H9 (cell line): ENCODE results near the gene VIPR1. TPM values are rescaled to one million over a fixed set of nuclear protein-coding genes. Genes with fewer than 3 reads are reported as not detected.

Experiments used
- DNase-seq: peaks from one replicate; pipeline ENCODE4 v3.0.0-alpha.2; 2017
- H2AFZ ChIP-seq: one replicate; pipeline ENCODE4 v1.6.1; 2013; ENCODE audit warnings: mild to moderate bottlenecking, low read length, control low read depth, moderate library complexity
- H2AK5ac ChIP-seq: 2 replicates; pipeline ENCODE4 v1.6.1; 2013; ENCODE audit warnings: low read length, control low read depth, mixed read lengths; ENCODE audit not compliant: insufficient read length
- H2BK120ac ChIP-seq: one replicate; pipeline ENCODE4 v1.6.1; 2013; ENCODE audit warnings: low read depth, mild to moderate bottlenecking, low read length, control low read depth, inconsistent platforms; ENCODE audit not compliant: poor library complexity, severe bottlenecking
- H2BK12ac ChIP-seq: 2 replicates; pipeline ENCODE4 v1.6.1; 2013; ENCODE audit warnings: low read length, control low read depth, mixed read lengths, low read depth; ENCODE audit not compliant: insufficient read length
- H2BK15ac ChIP-seq: 2 replicates; pipeline ENCODE4 v1.6.1; 2013; ENCODE audit warnings: low read depth, low read length, control low read depth
- H2BK20ac ChIP-seq: one replicate; pipeline ENCODE4 v1.6.1; 2013; ENCODE audit warnings: low read depth, mild to moderate bottlenecking, low read length, control low read depth, inconsistent platforms; ENCODE audit not compliant: poor library complexity, severe bottlenecking
- H2BK5ac ChIP-seq: 2 replicates; pipeline ENCODE4 v1.6.1; 2013; ENCODE audit warnings: low read length, control low read depth, mixed read lengths; ENCODE audit not compliant: insufficient read length
- H3K14ac ChIP-seq: 2 replicates; pipeline ENCODE4 v1.6.1; 2013; ENCODE audit warnings: low read length, control low read depth; ENCODE audit not compliant: insufficient read depth
- H3K18ac ChIP-seq: 2 replicates; pipeline ENCODE4 v1.6.1; 2013; ENCODE audit warnings: low read depth, mild to moderate bottlenecking, mixed read lengths, low read length, control low read depth; ENCODE audit not compliant: insufficient read length
- H3K23ac ChIP-seq: 2 replicates; pipeline ENCODE4 v1.6.1; 2013; ENCODE audit warnings: low read length, control low read depth, mixed read lengths, low read depth; ENCODE audit not compliant: insufficient read length
- H3K23me2 ChIP-seq: 2 replicates; pipeline ENCODE4 v1.6.1; 2013; ENCODE audit warnings: low read depth, mild to moderate bottlenecking, mixed read lengths, low read length, control low read depth; ENCODE audit not compliant: insufficient read length, poor library complexity, severe bottlenecking
- H3K27ac ChIP-seq: 2 replicates; pipeline ENCODE4 v1.5.1; 2013; ENCODE audit warnings: low read length, control low read depth, mixed read lengths, low read depth; ENCODE audit not compliant: insufficient read length
- H3K27me3 ChIP-seq: 2 replicates; pipeline ENCODE4 v1.6.1; 2013; ENCODE audit warnings: low read length, control low read depth, inconsistent platforms; ENCODE audit not compliant: insufficient read depth
- H3K4ac ChIP-seq: 2 replicates; pipeline ENCODE4 v1.6.1; 2013; ENCODE audit warnings: low read depth, mild to moderate bottlenecking, control low read depth, inconsistent platforms, low read length, moderate library complexity
- H3K4me1 ChIP-seq: 2 replicates; pipeline ENCODE4 v1.6.1; 2013; ENCODE audit warnings: low read length, control low read depth, inconsistent platforms; ENCODE audit not compliant: insufficient read depth
- H3K4me2 ChIP-seq: 2 replicates; pipeline ENCODE4 v1.6.1; 2013; ENCODE audit warnings: low read length, control low read depth, mixed read lengths; ENCODE audit not compliant: insufficient read length, insufficient read depth
- H3K56ac ChIP-seq: 2 replicates; pipeline ENCODE4 v1.6.1; 2013; ENCODE audit warnings: low read depth, mild to moderate bottlenecking, mixed read lengths, low read length, control low read depth; ENCODE audit not compliant: insufficient read length
- H3K79me1 ChIP-seq: 2 replicates; pipeline ENCODE4 v1.6.1; 2013; ENCODE audit warnings: low read depth, mild to moderate bottlenecking, moderate library complexity, low read length, control low read depth, inconsistent platforms; ENCODE audit not compliant: insufficient read depth, poor library complexity, severe bottlenecking
- H3K79me2 ChIP-seq: 2 replicates; pipeline ENCODE4 v1.6.1; 2013; ENCODE audit warnings: low read length, control low read depth, inconsistent platforms; ENCODE audit not compliant: insufficient read depth
- H3K9ac ChIP-seq: 2 replicates; pipeline ENCODE4 v1.6.1; 2013; ENCODE audit warnings: low read length, control low read depth, mixed read lengths; ENCODE audit not compliant: insufficient read length; ENCODE audit errors: extremely low read depth
- H3K9me3 ChIP-seq: one replicate; pipeline ENCODE4 v1.6.1; 2013; ENCODE audit warnings: low read depth, low read length, inconsistent platforms; ENCODE audit not compliant: control insufficient read depth
- H3T11ph ChIP-seq: one replicate; pipeline ENCODE4 v1.6.1; 2013; ENCODE audit warnings: mild to moderate bottlenecking, low read length, control low read depth, inconsistent platforms
- H4K20me1 ChIP-seq: one replicate; pipeline ENCODE4 v1.6.1; 2013; ENCODE audit not compliant: control insufficient read depth, insufficient read length, insufficient read depth
- H4K5ac ChIP-seq: 2 replicates; pipeline ENCODE4 v1.6.1; 2013; ENCODE audit warnings: low read depth, mild to moderate bottlenecking, mixed read lengths, low read length, control low read depth; ENCODE audit not compliant: insufficient read length
- H4K8ac ChIP-seq: replicated peaks from 2 replicates; pipeline ENCODE4 v1.6.1; 2013; ENCODE audit warnings: low read length, control low read depth, mixed read lengths, low read depth; ENCODE audit not compliant: insufficient read length
- H4K91ac ChIP-seq: 2 replicates; pipeline ENCODE4 v1.6.1; 2013; ENCODE audit warnings: low read depth, mild to moderate bottlenecking, moderate library complexity, mixed read lengths, low read length, control low read depth; ENCODE audit not compliant: insufficient read length
- H3K27ac Mint-ChIP-seq, 3 experiments: 2 replicates in 2 of 3; 3 replicates in 1 of 3; pipeline ENCODE4 v1.8.0; 2020 to 2021; ENCODE audit warnings: mixed read lengths in 3 of 3, mild to moderate bottlenecking in 1 of 3, moderate library complexity in 1 of 3
- H3K27me3 Mint-ChIP-seq: 2 replicates; pipeline ENCODE4 v1.8.0; 2021; ENCODE audit warnings: low read depth, mild to moderate bottlenecking, moderate library complexity, mixed read lengths
- H3K36me3 Mint-ChIP-seq, 3 experiments: 2 replicates in 2 of 3; 3 replicates in 1 of 3; pipeline ENCODE4 v1.8.0; 2020 to 2021; ENCODE audit warnings: low read depth in 3 of 3, mixed read lengths in 3 of 3; ENCODE audit not compliant: insufficient read depth in 1 of 3
- H3K4me1 Mint-ChIP-seq, 2 experiments: 2 replicates each; pipeline ENCODE4 v1.8.0; 2020; ENCODE audit warnings: mixed read lengths in 2 of 2
- H3K4me3 Mint-ChIP-seq, 2 experiments: 2 replicates in 1 of 2; 3 replicates in 1 of 2; pipeline ENCODE4 v1.8.0; 2020 to 2021; ENCODE audit warnings: mild to moderate bottlenecking in 2 of 2, mixed read lengths in 2 of 2, moderate library complexity in 1 of 2
- H3K9me3 Mint-ChIP-seq, 2 experiments: 2 replicates in 1 of 2; 3 replicates in 1 of 2; pipeline ENCODE4 v1.8.0; 2020; ENCODE audit warnings: mild to moderate bottlenecking in 2 of 2, mixed read lengths in 2 of 2, moderate library complexity in 1 of 2
- WGBS: extraction: QIAGEN DNeasy Blood & Tissue Kit; methylation state at CpG from one replicate; pipeline ENCODE4 v1.1.7; 2013; ENCODE audit warnings: missing lambda C conversion rate, low lambda C conversion rate, mixed read lengths; ENCODE audit not compliant: insufficient read length; ENCODE audit errors: extremely low coverage; 5-methylcytosine and 5-hydroxymethylcytosine counted together
- total RNA-seq: library from RNA; stranded (reverse); gene quantifications from 2 replicates; pipeline ENCODE4 v1.2.1, GENCODE V29; 2021
- TF ChIP-seq, protein P1 (sequence below): fragments of 200-600 bp; sonication (generic); conservative IDR thresholded peaks from 3 replicates; pipeline ENCODE4 v1.8.0; 2021; ENCODE audit warnings: antibody characterized with exemption, mild to moderate bottlenecking

Gene VIPR1
- total RNA-seq, 1 experiment from 2014 or later = 6.5 TPM

DNA sequence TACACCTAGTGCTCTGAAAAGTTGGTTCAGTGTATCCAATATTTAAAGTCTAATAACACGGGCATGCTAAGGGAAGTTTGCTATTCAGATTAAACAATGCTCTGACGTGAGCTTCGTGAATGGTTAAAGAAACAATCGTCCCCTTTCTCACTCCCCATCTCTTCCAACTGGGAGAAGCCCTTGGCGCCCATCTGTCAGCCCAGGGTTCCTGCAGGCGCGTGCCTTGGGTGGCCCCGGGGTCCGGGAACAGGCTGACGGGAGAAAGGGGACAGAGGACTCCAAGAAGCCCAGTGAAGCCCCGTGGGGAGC lies 78.9 kb downstream of the VIPR1 start:
- peak overlapping the region; percentile 99 for H3K4me2 ChIP-seq
- no peak overlapping the region for H2BK12ac ChIP-seq
- H2AK5ac ChIP-seq = no peak overlapping the region
- no peaks in the 10 kb centered on the region for H3K79me1 ChIP-seq
- H2AFZ ChIP-seq = no peak overlapping the region
- H2BK5ac ChIP-seq = no peak overlapping the region
- H3K4ac ChIP-seq = no peak overlapping the region
- no peak overlapping the region for H3K23ac ChIP-seq
- no peak overlapping the region for H4K8ac ChIP-seq
- H4K91ac ChIP-seq = no peak overlapping the region
- H3K36me3 Mint-ChIP-seq = peaks cover 21 to 31% (median 30%) of the 10 kb centered on the region in 3 experiments
- H3K27me3 ChIP-seq = no peaks in the 10 kb centered on the region
- H3T11ph ChIP-seq = no peak overlapping the region
- no peak overlapping the region for H4K5ac ChIP-seq
- no peak overlapping the region for H3K27ac ChIP-seq
- H3K79me2 ChIP-seq = peaks cover 2% of the 10 kb centered on the region; the same call in 1 of the 2 replicates
- no peaks in the 10 kb centered on the region for H3K9me3 ChIP-seq
- DNase-seq = no peak
- peak overlapping the region; percentile 61 to 82 (median 72) for H3K27ac Mint-ChIP-seq
- H3K4me1 Mint-ChIP-seq = peaks cover 35 to 40% of the 10 kb centered on the region in 2 experiments
- no peak overlapping the region for H2BK20ac ChIP-seq
- no CpG with 5 or more reads among the region's 11 CpGs for WGBS
- H2BK15ac ChIP-seq = no peak overlapping the region; the same call in 1 of the 2 replicates
- no peak overlapping the region for H3K56ac ChIP-seq
- peak overlapping the region; percentile 65 for H3K9ac ChIP-seq
- peak overlapping the region; percentile 92 for H3K14ac ChIP-seq
- H4K20me1 ChIP-seq = no peaks in the 10 kb centered on the region
- peaks cover 0 to 2% of the 10 kb centered on the region in 2 experiments; a peak in 1 of 5 replicates for H3K9me3 Mint-ChIP-seq
- peak overlapping the region; percentile 85 to 87 for H3K4me3 Mint-ChIP-seq
- no peaks in the 10 kb centered on the region; the same call in 1 of the 2 replicates for H3K27me3 Mint-ChIP-seq
- peak overlapping the region; percentile 61 for H3K18ac ChIP-seq
- H3K23me2 ChIP-seq = peaks cover 14% of the 10 kb centered on the region
- H2BK120ac ChIP-seq = no peak overlapping the region
- TF ChIP-seq, protein P1, sequence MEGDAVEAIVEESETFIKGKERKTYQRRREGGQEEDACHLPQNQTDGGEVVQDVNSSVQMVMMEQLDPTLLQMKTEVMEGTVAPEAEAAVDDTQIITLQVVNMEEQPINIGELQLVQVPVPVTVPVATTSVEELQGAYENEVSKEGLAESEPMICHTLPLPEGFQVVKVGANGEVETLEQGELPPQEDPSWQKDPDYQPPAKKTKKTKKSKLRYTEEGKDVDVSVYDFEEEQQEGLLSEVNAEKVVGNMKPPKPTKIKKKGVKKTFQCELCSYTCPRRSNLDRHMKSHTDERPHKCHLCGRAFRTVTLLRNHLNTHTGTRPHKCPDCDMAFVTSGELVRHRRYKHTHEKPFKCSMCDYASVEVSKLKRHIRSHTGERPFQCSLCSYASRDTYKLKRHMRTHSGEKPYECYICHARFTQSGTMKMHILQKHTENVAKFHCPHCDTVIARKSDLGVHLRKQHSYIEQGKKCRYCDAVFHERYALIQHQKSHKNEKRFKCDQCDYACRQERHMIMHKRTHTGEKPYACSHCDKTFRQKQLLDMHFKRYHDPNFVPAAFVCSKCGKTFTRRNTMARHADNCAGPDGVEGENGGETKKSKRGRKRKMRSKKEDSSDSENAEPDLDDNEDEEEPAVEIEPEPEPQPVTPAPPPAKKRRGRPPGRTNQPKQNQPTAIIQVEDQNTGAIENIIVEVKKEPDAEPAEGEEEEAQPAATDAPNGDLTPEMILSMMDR = no peak
- H3K4me1 ChIP-seq = peaks cover 6% of the 10 kb centered on the region; the same call in 1 of the 2 replicates
